Right lobe of liver (tissue), 6 donors: ENCODE results near the gene MXI1. TPM values are rescaled to one million over a fixed set of nuclear protein-coding genes. Genes with fewer than 3 reads are reported as not detected.

Source experiments
- ATAC-seq, 4 donors: fragments of 200-7000 bp; cut with Tn5 transposase; one replicate each; pipeline ENCODE4 v1.9.1; 2020; ENCODE audit warnings: mild to moderate bottlenecking in 4 of 4, moderate library complexity in 4 of 4
- DNase-seq, 3 donors: peaks; one replicate each; pipeline ENCODE4 v3.0.0-alpha.2; 2020
- H3K27ac ChIP-seq, 3 donors: fragments of 200-600 bp; one replicate each; pipeline ENCODE4 v1.8.0; 2022
- H3K27me3 ChIP-seq, 2 donors: fragments of 200-600 bp; one replicate each; pipeline ENCODE4 v1.8.0; 2022
- H3K36me3 ChIP-seq, 4 donors: fragments of 200-600 bp; sonication (generic) in 1 of 4; one replicate each; pipeline versions ENCODE4 v1.5.1 to v1.8.0; 2017 to 2022; ENCODE audit warnings: control low read depth in 1 of 4
- H3K4me1 ChIP-seq, 4 donors: fragments of 200-600 bp; sonication (generic) in 1 of 4; one replicate each; pipeline versions ENCODE4 v1.5.1 to v1.8.0; 2017 to 2022; ENCODE audit warnings: control low read depth in 1 of 4
- H3K4me3 ChIP-seq, 3 donors: fragments of 200-600 bp; one replicate each; pipeline ENCODE4 v1.8.0; 2022
- H3K9me3 ChIP-seq, 4 donors: fragments of 200-600 bp; sonication (generic) in 1 of 4; one replicate each; pipeline versions ENCODE4 v1.5.1 to v1.8.0; 2017 to 2022; ENCODE audit warnings: control low read depth in 1 of 4
- POLR2A ChIP-seq: fragments of 450-650 bp; IDR thresholded peaks from one replicate; pipeline ENCODE4 v1.6.1; 2017; ENCODE audit warnings: antibody characterized with exemption, mild to moderate bottlenecking
- WGBS: methylation state at CpG from one replicate; pipeline ENCODE4 v1.1.6; 2018; ENCODE audit warnings: low coverage, low lambda C conversion rate; ENCODE audit not compliant: insufficient coverage; ENCODE audit errors: missing lambda C conversion rate; 5-methylcytosine and 5-hydroxymethylcytosine counted together
- intact Hi-C, 2 donors: fragments of 100-400 bp; cut with DNase I; formaldehyde crosslinking; loops; one replicate each; pipeline versions ENCODE4 v1.11.2 to v1.14.1; 2022
- total RNA-seq, 6 experiments: library from RNA; depleted of rRNA in 2 of 6; stranded (reverse); fragments of >200 nt in 2 of 6; fragmentation: NEBNext Ultra II Directional in 3 of 6; extraction: Animal tissue kit (Norgen Biotek cat#: 25700) in 3 of 6; gene quantifications; one replicate each; pipeline versions ENCODE4 v1.1.0 to v1.2.4, GENCODE V29; 2016 to 2023
- TF ChIP-seq, protein P1 (sequence below), 4 donors: fragments of 200-600 bp in 3 of 4; fragments of 450-650 bp in 1 of 4; IDR thresholded peaks; one replicate each; pipeline versions ENCODE4 v1.5.1 to v1.8.0; 2016 to 2022; ENCODE audit warnings: antibody characterized with exemption in 4 of 4, mild to moderate bottlenecking in 2 of 4
- donor health status: DM: no; HTN: yes; CAD: no.
- donor health status: DM: no; HTN: no; CAD: no.
- donor health status: DM: no; HTN: no; CAD: no.
- donor health status: DM: no; HTN: yes; CAD: no.
- donor health status: DM: no; HTN: yes; CAD: no.

The MXI1 gene
- total RNA-seq, 6 experiments from 2014 or later, result 17.1 to 32.6 (median 26.5) TPM

- DNase-seq (no peak), ATAC-seq (no peak)
- H3K36me3 ChIP-seq, result peaks cover 0 to 5% (median 0%) of the 10 kb centered on the region in 4 donors
- no peak overlapping the region for H3K27ac ChIP-seq
- no peak overlapping the region for H3K4me3 ChIP-seq
- H3K9me3 ChIP-seq, result no peaks in the 10 kb centered on the region
- 87% methylated on average over 2 of the region's 2 CpGs for WGBS
- intact Hi-C loops, result loop anchor here in 1 of 2 donors (10.0 kb wide), 2 partner anchors 53 to 133 kb away; no protein-coding TSS in a partner anchor
- no peaks in the 10 kb centered on the region for H3K27me3 ChIP-seq
- no peak for TF ChIP-seq POLR2A
- TF ChIP-seq, protein P1, sequence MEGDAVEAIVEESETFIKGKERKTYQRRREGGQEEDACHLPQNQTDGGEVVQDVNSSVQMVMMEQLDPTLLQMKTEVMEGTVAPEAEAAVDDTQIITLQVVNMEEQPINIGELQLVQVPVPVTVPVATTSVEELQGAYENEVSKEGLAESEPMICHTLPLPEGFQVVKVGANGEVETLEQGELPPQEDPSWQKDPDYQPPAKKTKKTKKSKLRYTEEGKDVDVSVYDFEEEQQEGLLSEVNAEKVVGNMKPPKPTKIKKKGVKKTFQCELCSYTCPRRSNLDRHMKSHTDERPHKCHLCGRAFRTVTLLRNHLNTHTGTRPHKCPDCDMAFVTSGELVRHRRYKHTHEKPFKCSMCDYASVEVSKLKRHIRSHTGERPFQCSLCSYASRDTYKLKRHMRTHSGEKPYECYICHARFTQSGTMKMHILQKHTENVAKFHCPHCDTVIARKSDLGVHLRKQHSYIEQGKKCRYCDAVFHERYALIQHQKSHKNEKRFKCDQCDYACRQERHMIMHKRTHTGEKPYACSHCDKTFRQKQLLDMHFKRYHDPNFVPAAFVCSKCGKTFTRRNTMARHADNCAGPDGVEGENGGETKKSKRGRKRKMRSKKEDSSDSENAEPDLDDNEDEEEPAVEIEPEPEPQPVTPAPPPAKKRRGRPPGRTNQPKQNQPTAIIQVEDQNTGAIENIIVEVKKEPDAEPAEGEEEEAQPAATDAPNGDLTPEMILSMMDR (IDR thresholded peaks at IDR 0.05), result no peak
- H3K4me1 ChIP-seq, result no peaks in the 10 kb centered on the region
These were observed 70.2 kb downstream of the MXI1 start for GRCh38 chr10:110277591-110277990.

DNA sequence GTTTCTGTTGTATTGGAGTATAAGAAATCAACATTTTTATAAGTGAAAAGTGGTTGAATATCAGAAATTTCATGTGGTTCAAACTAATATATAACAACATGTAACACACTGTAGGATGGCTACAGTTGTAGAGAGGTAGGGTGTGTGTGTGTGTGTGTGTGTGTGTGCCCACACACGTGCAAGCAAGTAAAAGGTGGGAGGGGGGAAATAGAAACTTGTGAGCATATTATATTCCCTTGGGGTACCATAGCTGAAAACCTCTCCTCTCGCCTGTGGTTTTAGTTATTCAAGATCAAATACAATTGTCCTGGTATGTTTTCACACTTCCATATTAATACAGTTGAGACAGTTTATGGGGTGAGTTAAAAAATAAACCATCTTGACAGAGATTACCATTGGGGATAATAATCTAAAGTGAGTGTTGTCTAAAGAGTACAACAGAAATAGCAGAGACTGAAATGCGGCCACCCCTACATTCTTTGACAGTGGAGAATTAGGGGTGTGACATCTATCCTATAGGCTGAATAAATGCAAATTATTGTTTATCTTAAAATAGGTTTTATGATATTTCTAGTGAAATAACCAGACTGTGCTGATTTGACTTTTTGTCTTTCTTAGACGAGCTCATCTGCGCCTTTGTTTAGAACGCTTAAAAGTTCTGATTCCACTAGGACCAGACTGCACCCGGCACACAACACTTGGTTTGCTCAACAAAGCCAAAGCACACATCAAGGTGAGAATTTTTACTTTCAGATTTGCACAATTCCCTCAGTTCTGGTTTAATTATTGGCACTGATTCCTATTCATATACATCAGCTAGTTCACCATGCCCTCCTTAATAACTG is 71.4 kb downstream of the MXI1 start:
- ATAC-seq, result peak; percentile 74 to 79 (median 78)
- peak overlapping the region in 2 of 3 donors; percentile 47 to 50 for H3K27ac ChIP-seq
- H3K36me3 ChIP-seq, result peaks cover 0 to 5% (median 0%) of the 10 kb centered on the region in 4 donors
- H3K4me1 ChIP-seq, result no peaks in the 10 kb centered on the region
- 25% methylated on average over 7 of the region's 7 CpGs for WGBS
- intact Hi-C loops, result loop anchor here in 1 of 2 donors (10.0 kb wide), 2 partner anchors 54 to 134 kb away; no protein-coding TSS in a partner anchor
- H3K27me3 ChIP-seq, result no peaks in the 10 kb centered on the region
- peak overlapping the region in 2 of 3 donors; percentile 13 to 33 for H3K4me3 ChIP-seq
- TF ChIP-seq POLR2A, result no peak
- TF ChIP-seq, protein P1 (IDR thresholded peaks at IDR 0.05), result no peak
- DNase-seq, result no peak
- no peaks in the 10 kb centered on the region for H3K9me3 ChIP-seq

GRCh38 chr10:110279407-110279986 is 72.1 kb downstream of the MXI1 start:
- WGBS, result 24% methylated on average over 6 of the region's 6 CpGs
- DNase-seq (peak in 1 of 3 donors; percentile 52), ATAC-seq (peak; percentile 96 to 98 (median 97))
- H3K4me3 ChIP-seq, result peak overlapping the region in 2 of 3 donors; percentile 13 to 33
- intact Hi-C loops, result loop anchor here in 1 of 2 donors (10.0 kb wide), 2 partner anchors 55 to 135 kb away; no protein-coding TSS in a partner anchor
- H3K4me1 ChIP-seq, result no peaks in the 10 kb centered on the region
- peak overlapping the region in 2 of 3 donors; percentile 47 to 50 for H3K27ac ChIP-seq
- no peaks in the 10 kb centered on the region for H3K9me3 ChIP-seq
- H3K27me3 ChIP-seq, result no peaks in the 10 kb centered on the region
- no peak for TF ChIP-seq POLR2A
- TF ChIP-seq, protein P1 (IDR thresholded peaks at IDR 0.05), result peak; percentile 75 to 94 (median 82)
- peaks cover 0 to 5% (median 0%) of the 10 kb centered on the region in 4 donors for H3K36me3 ChIP-seq

- Histone ChIP-seq H3K4me3 (no peak overlapping the region), H3K9me3 (no peaks in the 10 kb centered on the region), H3K27ac (no peak overlapping the region), H3K27me3 (no peaks in the 10 kb centered on the region), H3K4me1 (no peaks in the 10 kb centered on the region), H3K36me3 (peaks cover 0 to 31% (median 5%) of the 10 kb centered on the region in 4 donors)
- ATAC-seq (no peak), DNase-seq (no peak)
- TF ChIP-seq, protein P1 (IDR thresholded peaks at IDR 0.05), result no peak
- no peak for TF ChIP-seq POLR2A
- intact Hi-C loops, result loop anchor here in 1 of 2 donors (10.0 kb wide), 1 partner anchor 399 kb away; no protein-coding TSS in a partner anchor
- 100% methylated on average over 3 of the region's 3 CpGs for WGBS
These were observed 76.9 kb downstream of the MXI1 start for GRCh38 chr10:110284262-110284661.
